Stimulated activated CD4-positive, alpha-beta T cell treated with anti-CD3 and anti-CD28 coated beads, TNF-alpha, amount 100 ng/mL, for 48 hours (primary cell): ENCODE results near the gene CENPE.
A peak's percentile ranks its signal among the peaks of the same experiment; 100 is the strongest.

Source experiments
- DNase-seq, 3 donors: peaks; one replicate each; pipeline ENCODE4 v3.0.0-alpha.2; 2020; ENCODE audit warnings: low read depth in 3 of 3

Gene CENPE

GRCh38 chr4:103075894-103076746 is 122.0 kb downstream of the CENPE start:
- peak; percentile 37 to 44 (median 38) for DNase-seq

DNA sequence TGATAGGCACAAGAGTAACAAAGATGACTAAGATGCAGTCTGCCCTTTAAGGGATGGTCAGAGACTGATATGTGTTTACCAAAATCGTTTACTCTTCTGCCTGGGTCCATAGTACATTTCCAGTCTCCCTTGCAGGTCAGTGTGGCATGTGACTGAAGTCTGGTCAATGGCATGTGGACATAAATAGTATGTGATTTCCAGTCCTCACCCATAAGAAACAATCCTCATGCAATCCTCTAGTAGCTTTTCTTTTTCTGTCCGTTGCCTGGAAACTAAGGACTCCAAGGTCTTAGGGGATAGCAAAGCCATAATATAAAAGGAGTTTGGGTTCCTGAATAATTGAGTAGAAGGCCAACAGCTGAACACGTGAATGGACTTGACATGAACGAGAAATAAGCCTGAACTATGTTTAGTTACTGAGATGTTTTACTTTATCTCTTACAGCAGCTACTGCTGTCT is 122.7 kb downstream of the CENPE start:
- no peak for DNase-seq

- DNase-seq: no peak
These were observed 123.3 kb downstream of the CENPE start for GRCh38 chr4:103074744-103075434.

DNA sequence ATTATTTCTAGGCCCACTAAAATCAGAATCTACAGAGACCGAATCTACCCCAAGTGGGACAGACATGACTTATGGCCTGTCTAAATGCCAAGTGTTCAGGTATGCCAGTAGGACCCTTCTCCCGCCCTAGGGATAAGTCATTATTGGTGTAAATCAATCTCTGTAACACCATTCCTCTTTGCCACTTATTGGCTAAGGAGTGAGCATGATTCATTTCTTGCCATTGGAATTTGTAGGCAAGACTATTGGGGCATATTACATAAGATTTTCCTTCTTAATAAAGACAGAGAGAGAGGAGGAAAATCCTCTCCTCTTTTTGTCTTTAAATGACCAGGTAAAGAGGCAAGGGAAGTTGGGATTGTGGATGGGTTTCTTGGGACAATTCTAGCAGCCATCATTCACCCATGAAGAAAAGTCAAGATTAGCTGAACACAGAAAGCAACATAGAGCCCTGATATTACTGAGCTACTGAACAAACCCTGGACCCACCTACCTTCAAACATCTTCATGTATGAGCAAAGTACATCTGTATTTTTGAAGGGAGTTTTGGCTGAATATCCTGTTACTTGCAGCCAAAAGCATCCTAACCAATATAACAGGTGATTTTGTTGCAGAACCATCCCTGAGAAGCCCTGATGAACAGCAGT is 124.2 kb downstream of the CENPE start:
- DNase-seq: no peak

GRCh38 chr4:103067841-103068547 is 130.1 kb downstream of the CENPE start:
- DNase-seq: no peak

DNA sequence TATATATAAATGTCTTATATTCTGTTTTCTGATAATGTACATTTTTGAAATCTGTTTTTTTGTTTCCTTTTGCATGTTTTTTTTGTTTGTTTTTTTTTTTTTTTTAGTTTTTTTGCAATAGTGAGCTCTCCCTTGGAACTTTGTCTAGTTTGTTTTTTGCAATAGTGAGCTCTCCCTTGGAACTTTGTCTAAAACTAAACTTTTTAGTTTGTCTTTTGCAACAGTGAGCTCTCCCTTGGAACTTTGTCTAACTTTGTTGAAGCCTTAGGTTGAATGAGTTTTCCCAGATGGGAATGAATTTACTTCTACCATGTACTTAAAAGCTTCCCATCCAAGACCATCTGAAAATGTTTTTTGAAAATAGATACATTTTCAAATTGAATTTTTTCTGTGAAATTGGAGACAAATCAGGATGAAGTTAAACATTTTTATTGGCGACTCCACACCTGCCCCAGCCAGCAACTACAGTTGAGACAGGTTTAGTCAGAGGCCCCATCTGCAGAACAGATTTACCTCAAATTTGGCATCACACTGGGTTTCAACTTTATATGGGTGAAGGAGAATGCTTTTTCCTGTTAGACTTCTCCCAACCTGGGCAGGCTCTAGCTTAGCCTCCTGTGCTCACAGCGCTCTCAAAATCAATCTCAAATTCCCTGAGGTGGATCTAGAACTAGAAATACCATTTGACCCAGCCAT is 137.5 kb downstream of the CENPE start:
- no peak for DNase-seq
